Measurements from ENCODE around the gene CTDP1. TPM values are rescaled to one million over a fixed set of nuclear protein-coding genes. Genes with fewer than 3 reads are reported as not detected.
"Not testable (repeated sequence)": the region's sequence is repeated elsewhere in the genome, so short reads cannot be mapped to it uniquely, and the experiment has no call there.

CTDP1 gene
- total and polyA plus RNA-seq, 2 donors, result 10.1 to 16.0 TPM

DNA sequence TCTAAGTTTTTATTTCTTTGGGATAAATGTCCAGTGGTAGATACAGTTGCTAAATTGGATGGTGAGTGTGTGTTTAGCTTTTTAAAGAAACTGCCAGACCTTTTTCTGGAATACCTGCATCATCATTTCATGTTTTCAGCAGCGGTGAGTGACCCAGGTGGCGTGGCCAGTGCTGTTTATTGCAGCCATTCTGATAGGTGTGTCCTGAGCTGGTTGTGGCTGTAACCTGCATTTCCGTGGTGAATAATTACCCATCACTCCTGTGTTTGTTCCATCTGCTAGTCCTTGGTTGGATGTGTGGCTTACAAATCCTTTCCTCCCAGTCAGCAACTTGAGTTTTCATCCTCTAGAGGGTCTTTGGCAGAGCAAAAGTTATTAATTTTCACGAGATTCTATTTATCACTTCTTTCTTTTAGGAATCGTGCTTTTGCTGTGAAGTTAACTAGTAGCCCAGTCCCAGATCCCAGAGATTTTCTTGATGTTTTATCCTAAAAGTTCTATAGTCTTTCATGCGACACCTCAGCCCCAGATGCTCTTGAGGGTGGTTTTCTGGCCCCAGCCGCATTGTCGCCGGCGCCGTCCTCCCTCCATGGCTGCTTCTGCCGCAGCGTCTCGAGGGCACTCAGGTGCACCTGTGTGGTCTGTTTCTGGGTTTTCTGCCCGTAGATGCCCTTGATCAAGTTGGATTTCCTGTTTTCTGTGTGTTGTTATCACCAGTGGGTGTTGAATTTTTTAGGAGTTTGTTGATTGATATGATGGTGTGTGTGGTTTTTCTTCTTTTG, 44.9 kb downstream of the CTDP1 start:
- no peak for DNase-seq (ENCODE audit: extremely low spot score)
- Histone ChIP-seq H3K4me3 (ENCODE audit: low read depth, low read length) (no peak overlapping the region), H3K27ac (ENCODE audit: low read depth) (no peak overlapping the region), H3K36me3 (ENCODE audit: insufficient read depth) (peaks cover 11% of the 10 kb centered on the region), H3K4me1 (ENCODE audit: insufficient read depth) (no peaks in the 10 kb centered on the region)
- 91% methylated on average over 15 of the region's 15 CpGs for WGBS

DNA sequence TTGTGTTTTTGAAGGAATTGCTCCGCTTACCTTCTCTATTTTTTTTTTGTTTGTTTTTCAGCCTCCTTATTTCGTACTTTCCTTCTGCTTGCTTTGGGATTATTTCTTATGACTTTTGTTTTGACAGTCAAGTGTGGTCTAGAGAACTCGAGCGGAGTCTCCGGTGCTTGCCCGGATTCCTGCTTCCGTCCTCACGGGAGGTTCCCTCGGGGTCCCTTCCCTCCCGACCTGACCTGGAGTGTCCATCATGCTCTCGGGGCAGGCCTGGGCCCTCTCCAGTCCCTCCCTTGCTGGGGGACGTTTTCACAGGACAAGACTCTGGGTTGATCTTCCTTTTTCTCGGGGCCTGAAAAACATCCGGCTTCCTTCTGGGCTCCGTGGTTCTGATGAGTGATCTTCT, 45.9 kb downstream of the CTDP1 start:
- WGBS, result 90% methylated on average over 15 of the region's 15 CpGs
- H3K36me3 ChIP-seq (ENCODE audit: insufficient read depth), result peaks cover 13% of the 10 kb centered on the region
- no peak overlapping the region for H3K27ac ChIP-seq (ENCODE audit: low read depth)
- no peak overlapping the region for H3K4me3 ChIP-seq (ENCODE audit: low read depth, low read length)
- no peaks in the 10 kb centered on the region for H3K4me1 ChIP-seq (ENCODE audit: insufficient read depth)
- DNase-seq (ENCODE audit: extremely low spot score), result no peak

DNA sequence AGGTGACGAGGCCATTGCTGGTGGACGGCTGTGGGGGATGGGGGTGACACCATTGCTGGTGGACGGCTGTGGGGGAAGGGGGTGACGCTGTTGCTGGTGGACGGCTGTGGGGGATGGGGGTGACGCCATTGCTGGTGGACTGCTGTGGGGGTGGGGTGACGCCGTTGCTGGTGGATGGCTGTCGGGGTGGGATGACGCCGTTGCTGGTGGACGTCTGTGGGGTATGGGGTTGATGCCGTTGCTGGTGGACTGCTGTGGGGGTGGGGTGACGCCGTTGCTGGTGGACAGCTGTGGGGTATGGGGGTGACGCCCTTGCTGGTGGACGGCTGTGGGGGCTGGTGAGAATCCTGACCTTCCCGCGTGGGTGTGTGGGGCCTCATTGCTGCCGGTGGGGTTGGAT, 47.1 kb downstream of the CTDP1 start:
- H3K27ac ChIP-seq (ENCODE audit: low read depth), result no peak overlapping the region
- H3K4me3 ChIP-seq (ENCODE audit: low read depth, low read length), result no peak overlapping the region
- H3K4me1 ChIP-seq (ENCODE audit: insufficient read depth), result no peaks in the 10 kb centered on the region
- no peak for DNase-seq (ENCODE audit: extremely low spot score)
- 93% methylated on average over 20 of the region's 20 CpGs for WGBS
- peaks cover 14% of the 10 kb centered on the region for H3K36me3 ChIP-seq (ENCODE audit: insufficient read depth)

GRCh38 chr18:79727211-79727610, 47.6 kb downstream of the CTDP1 start:
- peaks cover 15% of the 10 kb centered on the region for H3K36me3 ChIP-seq (ENCODE audit: insufficient read depth)
- H3K4me1 ChIP-seq (ENCODE audit: insufficient read depth), result no peaks in the 10 kb centered on the region
- H3K27ac ChIP-seq (ENCODE audit: low read depth), result no peak overlapping the region
- 97% methylated on average over 33 of the region's 33 CpGs for WGBS
- DNase-seq (ENCODE audit: extremely low spot score), result no peak
- no peak overlapping the region for H3K4me3 ChIP-seq (ENCODE audit: low read depth, low read length)

GRCh38 chr18:79728931-79729586, 49.5 kb downstream of the CTDP1 start:
- Histone ChIP-seq H3K4me1 (ENCODE audit: insufficient read depth) (no peaks in the 10 kb centered on the region), H3K36me3 (ENCODE audit: insufficient read depth) (peaks cover 18% of the 10 kb centered on the region), H3K4me3 (ENCODE audit: low read depth, low read length) (no peak overlapping the region), H3K27ac (ENCODE audit: low read depth) (no peak overlapping the region)
- 95% methylated on average over 35 of the region's 35 CpGs for WGBS
- no peak for DNase-seq (ENCODE audit: extremely low spot score)

- Histone ChIP-seq H3K36me3 (ENCODE audit: insufficient read depth) (peaks cover 20% of the 10 kb centered on the region), H3K4me1 (ENCODE audit: insufficient read depth) (no peaks in the 10 kb centered on the region), H3K27ac (ENCODE audit: low read depth) (no peak overlapping the region), H3K4me3 (ENCODE audit: low read depth, low read length) (no peak overlapping the region)
- 95% methylated on average over 12 of the region's 12 CpGs for WGBS
- DNase-seq (ENCODE audit: extremely low spot score), result no peak
Observed at GRCh38 chr18:79729611-79730010, 50.0 kb downstream of the CTDP1 start.

GRCh38 chr18:79730804-79731203, 51.2 kb downstream of the CTDP1 start:
- no peaks in the 10 kb centered on the region for H3K4me1 ChIP-seq (ENCODE audit: insufficient read depth)
- DNase-seq (ENCODE audit: extremely low spot score), result no peak
- peaks cover 20% of the 10 kb centered on the region for H3K36me3 ChIP-seq (ENCODE audit: insufficient read depth)
- no peak overlapping the region for H3K4me3 ChIP-seq (ENCODE audit: low read depth, low read length)
- H3K27ac ChIP-seq (ENCODE audit: low read depth), result no peak overlapping the region
- WGBS, result 98% methylated on average over 11 of the region's 11 CpGs

GRCh38 chr18:79731881-79732720, 52.5 kb downstream of the CTDP1 start:
- not testable (repeated sequence) for H3K4me1 ChIP-seq (ENCODE audit: insufficient read depth); H3K4me3 ChIP-seq (ENCODE audit: low read depth, low read length); H3K27ac ChIP-seq (ENCODE audit: low read depth); DNase-seq (ENCODE audit: extremely low spot score)
- 98% methylated on average over 16 of the region's 17 CpGs for WGBS
- H3K36me3 ChIP-seq (ENCODE audit: insufficient read depth), result peaks cover 24% of the 10 kb centered on the region

- peaks cover 24% of the 10 kb centered on the region for H3K36me3 ChIP-seq (ENCODE audit: insufficient read depth)
- WGBS, result 98% methylated on average over 9 of the region's 9 CpGs
Observed at GRCh38 chr18:79732721-79733025, 53.1 kb downstream of the CTDP1 start.

GRCh38 chr18:79733135-79733701, 53.6 kb downstream of the CTDP1 start:
- Histone ChIP-seq H3K36me3 (ENCODE audit: insufficient read depth) (peaks cover 24% of the 10 kb centered on the region), H3K4me1 (ENCODE audit: insufficient read depth) (no peaks in the 10 kb centered on the region)

More at GRCh38 chr18:79732721-79733025, 53.1 kb downstream of the CTDP1 start:
- H3K4me1 ChIP-seq (ENCODE audit: insufficient read depth), result no peaks in the 10 kb centered on the region
- H3K4me3 ChIP-seq (ENCODE audit: low read depth, low read length), result no peak overlapping the region
- DNase-seq (ENCODE audit: extremely low spot score), result no peak
- no peak overlapping the region for H3K27ac ChIP-seq (ENCODE audit: low read depth)

GRCh38 chr18:79733986-79734770, 54.6 kb downstream of the CTDP1 start:
- Histone ChIP-seq H3K4me3 (ENCODE audit: low read depth, low read length) (no peak overlapping the region), H3K27ac (ENCODE audit: low read depth) (no peak overlapping the region), H3K4me1 (ENCODE audit: insufficient read depth) (no peaks in the 10 kb centered on the region), H3K36me3 (ENCODE audit: insufficient read depth) (peaks cover 20% of the 10 kb centered on the region)
- no peak for DNase-seq (ENCODE audit: extremely low spot score)
- 89% methylated on average over 33 of the region's 33 CpGs for WGBS

More at GRCh38 chr18:79733135-79733701, 53.6 kb downstream of the CTDP1 start:
- DNase-seq (ENCODE audit: extremely low spot score), result no peak
- WGBS, result 95% methylated on average over 38 of the region's 38 CpGs
- H3K27ac ChIP-seq (ENCODE audit: low read depth), result no peak overlapping the region
- no peak overlapping the region for H3K4me3 ChIP-seq (ENCODE audit: low read depth, low read length)

- Histone ChIP-seq H3K4me3 (ENCODE audit: low read depth, low read length) (no peak overlapping the region), H3K4me1 (ENCODE audit: insufficient read depth) (no peaks in the 10 kb centered on the region), H3K27ac (ENCODE audit: low read depth) (no peak overlapping the region), H3K36me3 (ENCODE audit: insufficient read depth) (peaks cover 15% of the 10 kb centered on the region)
- 95% methylated on average over 63 of the region's 63 CpGs for WGBS
- DNase-seq (ENCODE audit: extremely low spot score), result no peak
Observed at GRCh38 chr18:79735071-79735980, 55.7 kb downstream of the CTDP1 start.
